ENCODE measurements around the gene DPEP2.

- TF ChIP-seq MYC (CRISPR knock-in tag; IDR thresholded peaks at IDR 0.05; ENCODE audit: borderline replicate concordance) (no peak), CTCF (CRISPR knock-in tag; IDR thresholded peaks at IDR 0.05) (no peak), SIN3B (IDR thresholded peaks at IDR 0.05; ENCODE audit: low read length) (no peak), MAX (IDR thresholded peaks at IDR 0.05) (no peak), ZNF891 (CRISPR knock-in tag; IDR thresholded peaks at IDR 0.05) (no peak), DBP (CRISPR knock-in tag; IDR thresholded peaks at IDR 0.05; ENCODE audit: not compliant biosample characterization) (no peak), TCF7 (IDR thresholded peaks at IDR 0.05; ENCODE audit: low read depth) (no peak), ZNF292 (CRISPR knock-in tag; IDR thresholded peaks at IDR 0.05; ENCODE audit: borderline replicate concordance, low read depth) (no peak), SRF (IDR thresholded peaks at IDR 0.05; ENCODE audit: low read depth, low read length) (no peak)
Observed at GRCh38 chr16:68046106-68046505, 46.8 kb upstream of the DPEP2 start.

Measured in HepG2 (cell line).